ENCODE results near the gene PCYT1A. TPM values are rescaled to one million over a fixed set of nuclear protein-coding genes. Genes with fewer than 3 reads are reported as not detected.

The PCYT1A gene
- total and polyA plus RNA-seq, 2 of the 13 experiments (the other 11 are each of a cell fraction or from before 2014, with no cell fraction given): 26.4 to 45.3 TPM

GRCh38 chr3:196240424-196240823 lies 47.1 kb downstream of the PCYT1A start (continued):
- TF ChIP-seq ZNF362 (CRISPR knock-in tag; IDR thresholded peaks at IDR 0.05; ENCODE audit: borderline replicate concordance): no peak
- TF ChIP-seq ZNF263 (CRISPR knock-in tag; IDR thresholded peaks at IDR 0.05): 0 out of 2 replicates have a peak, but pooled peaks have one; percentile 28
- peak; percentile 90 for TF ChIP-seq ZNF770 (CRISPR knock-in tag; IDR thresholded peaks at IDR 0.05)
- TF ChIP-seq CEBPB (IDR thresholded peaks at IDR 0.05; ENCODE audit: borderline replicate concordance, low read depth, low read length): peak; percentile 16; the same call in 1 of the 2 replicates

GRCh38 chr3:196238612-196239560 lies 48.6 kb downstream of the PCYT1A start:
- Histone ChIP-seq H4K20me1 (ENCODE audit: insufficient read depth, low read length) (no peaks in the 10 kb centered on the region), H3K36me3 (replicated peaks in 1 of 2; ENCODE audit: control insufficient read depth in 1 of 2, insufficient read depth in 2 of 2, low read length in 2 of 2) (peaks cover 8 to 47% of the 10 kb centered on the region in 2 experiments), H3K4me2 (ENCODE audit: low read depth, low read length) (no peak overlapping the region), H3K27me3 (ENCODE audit: control insufficient read depth in 1 of 2, insufficient read depth in 2 of 2, low read length in 2 of 2) (no peaks in the 10 kb centered on the region), H3K4me3 (replicated peaks in 1 of 3; ENCODE audit: insufficient read depth in 1 of 3, low read depth in 2 of 3, low read length in 3 of 3) (no peak overlapping the region), H3K79me2 (ENCODE audit: insufficient read depth, low read length) (no peaks in the 10 kb centered on the region), H3K9ac (ENCODE audit: insufficient read depth, low read depth, low read length) (no peak overlapping the region), H2AFZ (ENCODE audit: low read length) (no peak overlapping the region), H3K27ac (ENCODE audit: extremely low read length, insufficient read depth, low read length) (no peak overlapping the region), H3K9me3 (ENCODE audit: low read length) (no peaks in the 10 kb centered on the region), H3K4me1 (ENCODE audit: insufficient read depth, low read length) (peaks cover 8% of the 10 kb centered on the region)
- FAIRE-seq: no peak
- BruUV-seq (replicated peaks): no TSS peak
- WGBS (ENCODE audit: low lambda C conversion rate): 96% methylated on average over 14 of the region's 14 CpGs
- CTCF ChIA-PET (ENCODE audit: low intra/inter-chr PET ratio, low total read pairs): no interaction called here
- ATAC-seq: no peak
- POLR2A ChIA-PET: no interaction called here
- no peak for DNase-seq (ENCODE audit: low spot score)
- in situ Hi-C loops (cut with HindIII; ENCODE audit: extremely low pct_ligation_motif_present, low pct_unique_long_range_greater_than_20kb) (no loop called here), intact Hi-C loops (cut with micrococcal nuclease; ENCODE audit: unreplicated experiment) (no loop called here)
- TF ChIP-seq PAWR (CRISPR knock-in tag; IDR thresholded peaks at IDR 0.05; ENCODE audit: borderline replicate concordance): no peak
- no peak for TF ChIP-seq ZNF281 (CRISPR knock-in tag; IDR thresholded peaks at IDR 0.05; ENCODE audit: borderline replicate concordance)
- TF ChIP-seq ZFP36L2 (CRISPR knock-in tag; IDR thresholded peaks at IDR 0.05): no peak
- TF ChIP-seq GFI1 (CRISPR knock-in tag; IDR thresholded peaks at IDR 0.05; ENCODE audit: borderline replicate concordance): no peak
- TF ChIP-seq FIP1L1 (IDR thresholded peaks at IDR 0.05; ENCODE audit: borderline replicate concordance, insufficient read depth, low read depth, low read length): no peak
- no peak for TF ChIP-seq ARNT2 (CRISPR knock-in tag; IDR thresholded peaks at IDR 0.05; ENCODE audit: low read depth)
- no peak for TF ChIP-seq ZBTB49 (CRISPR knock-in tag; IDR thresholded peaks at IDR 0.05; ENCODE audit: borderline replicate concordance)
- no peak for TF ChIP-seq ADNP (CRISPR knock-in tag; IDR thresholded peaks at IDR 0.05)
